Measurements from ENCODE around the gene AMIGO3. TPM values are rescaled to one million over a fixed set of nuclear protein-coding genes. Genes with fewer than 3 reads are reported as not detected.
A peak's percentile ranks its signal among the peaks of the same experiment; 100 is the strongest.

Gene AMIGO3
- total RNA-seq, 1 experiment from 2014 or later: not detected

DNA sequence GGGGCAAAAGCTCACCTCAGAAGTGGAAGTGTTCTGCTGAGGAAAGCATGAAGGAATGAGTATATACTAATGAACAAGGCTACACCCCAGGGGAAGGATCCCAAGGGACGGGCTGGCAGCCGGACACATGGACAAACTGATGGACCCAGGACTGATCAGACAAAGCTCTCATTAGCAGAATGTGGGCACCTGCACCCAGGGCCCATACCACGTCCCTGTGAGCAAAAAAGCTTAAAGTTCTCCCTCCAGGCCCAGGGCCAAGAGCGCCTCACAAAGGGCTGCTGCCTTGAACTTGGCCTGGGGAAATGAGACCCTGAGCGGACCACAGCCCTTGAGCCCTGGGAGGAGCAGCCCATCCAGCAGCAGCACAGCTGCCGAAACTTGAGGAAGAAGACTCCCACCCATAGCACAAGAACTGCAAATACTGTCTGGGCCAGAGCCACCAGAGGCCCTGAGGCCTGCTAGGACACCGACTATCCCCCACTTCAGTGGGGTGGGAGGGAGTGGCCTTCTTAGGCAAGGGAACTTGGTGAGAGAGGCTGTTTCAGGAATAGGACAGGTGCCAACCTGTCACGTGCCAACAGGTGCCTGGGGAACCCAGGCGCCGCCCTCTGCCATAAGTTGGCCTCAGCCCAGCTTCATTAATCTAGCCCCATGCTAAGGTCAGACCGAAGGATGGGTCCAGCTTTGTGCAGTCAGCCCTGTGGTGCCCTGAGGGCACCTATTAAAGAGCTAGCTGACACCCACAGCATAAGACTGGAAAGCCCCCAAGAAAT lies 6.6 kb upstream of the AMIGO3 start:
- peaks cover 11% of the 10 kb centered on the region for H3K4me1 Mint-ChIP-seq (ENCODE audit: insufficient read depth, unreplicated experiment)
- DNase-seq (ENCODE audit: unreplicated experiment): no peak
- intact Hi-C loops (cut with micrococcal nuclease): no loop called here
- no peak overlapping the region for H3K4me3 Mint-ChIP-seq (ENCODE audit: unreplicated experiment)
- H3K27ac Mint-ChIP-seq (ENCODE audit: low read depth, unreplicated experiment): no peak overlapping the region
- H3K36me3 Mint-ChIP-seq (ENCODE audit: insufficient read depth, unreplicated experiment): peaks cover 75% of the 10 kb centered on the region
- TF ChIP-seq, protein P1, sequence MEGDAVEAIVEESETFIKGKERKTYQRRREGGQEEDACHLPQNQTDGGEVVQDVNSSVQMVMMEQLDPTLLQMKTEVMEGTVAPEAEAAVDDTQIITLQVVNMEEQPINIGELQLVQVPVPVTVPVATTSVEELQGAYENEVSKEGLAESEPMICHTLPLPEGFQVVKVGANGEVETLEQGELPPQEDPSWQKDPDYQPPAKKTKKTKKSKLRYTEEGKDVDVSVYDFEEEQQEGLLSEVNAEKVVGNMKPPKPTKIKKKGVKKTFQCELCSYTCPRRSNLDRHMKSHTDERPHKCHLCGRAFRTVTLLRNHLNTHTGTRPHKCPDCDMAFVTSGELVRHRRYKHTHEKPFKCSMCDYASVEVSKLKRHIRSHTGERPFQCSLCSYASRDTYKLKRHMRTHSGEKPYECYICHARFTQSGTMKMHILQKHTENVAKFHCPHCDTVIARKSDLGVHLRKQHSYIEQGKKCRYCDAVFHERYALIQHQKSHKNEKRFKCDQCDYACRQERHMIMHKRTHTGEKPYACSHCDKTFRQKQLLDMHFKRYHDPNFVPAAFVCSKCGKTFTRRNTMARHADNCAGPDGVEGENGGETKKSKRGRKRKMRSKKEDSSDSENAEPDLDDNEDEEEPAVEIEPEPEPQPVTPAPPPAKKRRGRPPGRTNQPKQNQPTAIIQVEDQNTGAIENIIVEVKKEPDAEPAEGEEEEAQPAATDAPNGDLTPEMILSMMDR (IDR thresholded peaks at IDR 0.05; ENCODE audit: unreplicated experiment): no peak
- BruUV-seq (replicated peaks): no TSS peak
- no peaks in the 10 kb centered on the region for H3K27me3 Mint-ChIP-seq (ENCODE audit: insufficient read depth, unreplicated experiment)
- H3K9me3 Mint-ChIP-seq (ENCODE audit: unreplicated experiment): no peaks in the 10 kb centered on the region
- CTCF ChIA-PET: interaction anchor here (0.5 kb wide), 1 partner anchor 77 kb away, joined by 3 read pairs; the partner anchor contains the start of gene INKA1
- POLR2A ChIA-PET: interaction anchor here (0.6 kb wide), 1 partner anchor 1731 kb away, joined by 4 read pairs; no protein-coding TSS in a partner anchor

DNA sequence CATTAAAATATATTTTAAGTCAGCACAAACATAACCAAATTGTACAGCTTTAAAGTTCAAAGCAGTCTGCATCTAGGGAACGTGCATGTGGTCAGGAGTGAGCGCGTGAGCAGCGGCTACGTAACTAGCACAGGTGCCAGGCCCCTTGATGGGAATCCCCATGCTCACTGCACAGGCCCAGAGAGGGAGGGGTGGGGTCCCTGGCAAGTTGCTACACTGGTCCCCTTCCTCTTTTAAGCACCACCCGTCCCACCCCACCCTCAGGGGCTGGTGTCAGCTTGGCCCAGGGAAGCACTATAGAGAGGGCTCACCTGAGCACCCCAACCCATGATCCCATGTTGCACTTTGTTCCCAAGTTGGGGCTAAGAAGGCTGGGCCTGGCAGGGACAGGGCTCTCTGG lies 5.1 kb upstream of the AMIGO3 start:
- H3K4me1 Mint-ChIP-seq (ENCODE audit: insufficient read depth, unreplicated experiment): peaks cover 14% of the 10 kb centered on the region
- TSS peak; percentile 86 for BruUV-seq (replicated peaks)
- H3K4me3 Mint-ChIP-seq (ENCODE audit: unreplicated experiment): peak overlapping the region; percentile 83
- TF ChIP-seq, protein P1 (IDR thresholded peaks at IDR 0.05; ENCODE audit: unreplicated experiment): no peak
- POLR2A ChIA-PET: interaction anchor here (0.5 to 2.2 kb wide), 12 partner anchors 9 to 486 kb away, joined by 3 to 13 read pairs (median 4); partner anchors contain the start of gene IP6K1
- intact Hi-C loops (cut with micrococcal nuclease): loop anchor here (5.0 kb wide), 2 partner anchors 113 to 178 kb away; partner anchors contain the start of gene MST1R
- H3K9me3 Mint-ChIP-seq (ENCODE audit: unreplicated experiment): no peaks in the 10 kb centered on the region
- CTCF ChIA-PET: no interaction called here
- H3K27ac Mint-ChIP-seq (ENCODE audit: low read depth, unreplicated experiment): peak overlapping the region; percentile 78
- peaks cover 73% of the 10 kb centered on the region for H3K36me3 Mint-ChIP-seq (ENCODE audit: insufficient read depth, unreplicated experiment)
- no peak for DNase-seq (ENCODE audit: unreplicated experiment)
- no peaks in the 10 kb centered on the region for H3K27me3 Mint-ChIP-seq (ENCODE audit: insufficient read depth, unreplicated experiment)

DNA sequence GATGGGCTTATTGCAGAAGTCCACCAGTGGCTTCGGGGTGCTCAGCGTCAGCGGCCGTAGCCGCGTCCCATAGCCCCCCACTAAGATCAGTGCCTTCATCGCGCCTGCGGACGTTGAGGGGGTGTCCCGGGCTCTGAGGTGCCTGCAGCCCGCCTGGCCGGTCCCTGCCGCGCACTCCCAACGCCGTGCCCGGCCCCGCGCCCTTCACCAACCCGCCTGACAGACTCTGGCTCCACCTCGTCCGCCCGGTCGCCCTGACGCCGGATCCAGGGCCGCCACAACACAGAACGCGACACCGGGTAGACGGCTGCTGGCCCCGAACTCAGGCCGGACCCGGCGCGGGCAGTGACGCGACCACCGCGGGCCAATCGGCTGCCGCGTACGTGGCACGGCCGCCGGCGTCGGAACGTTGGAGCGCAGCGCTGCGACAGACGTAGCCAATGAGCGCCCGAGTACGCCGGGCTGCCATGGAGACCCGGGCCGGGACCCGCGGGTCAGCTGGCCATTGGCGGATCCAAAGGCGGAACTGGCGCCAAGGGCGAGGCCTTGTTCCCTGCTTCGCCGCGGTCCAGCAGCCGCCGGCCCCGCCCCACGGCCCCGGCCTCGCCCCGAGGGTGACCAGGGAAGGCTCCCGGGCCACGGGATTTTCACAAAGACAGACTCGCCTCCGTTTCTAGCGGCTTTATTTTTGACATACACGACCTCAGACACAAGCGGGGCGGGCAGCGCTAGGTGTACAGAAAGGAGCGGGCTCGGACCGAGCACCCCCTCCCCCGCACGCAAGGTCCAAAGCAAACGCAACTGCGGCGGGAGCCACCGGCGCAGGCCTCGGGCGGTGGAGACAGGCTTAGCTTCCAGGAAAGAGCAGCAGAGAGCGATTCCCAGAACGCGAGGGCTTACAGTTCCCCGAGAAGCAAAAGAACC lies 4.4 kb upstream of the AMIGO3 start, which contains the start of gene GMPPB:
TSS of gene GMPPB (minus strand) at position 324 of the 924 bp plus-strand sequence. CDS start at position 99, 225 bp downstream.
- ChIA-PET POLR2A (interaction anchor here (0.5 to 2.2 kb wide), 18 partner anchors 8 to 511 kb away, joined by 3 to 13 read pairs (median 4); partner anchors contain the start of genes INKA1 and IP6K1), CTCF (interaction anchor here (1.1 to 1.4 kb wide), 2 partner anchors 79 to 116 kb away, joined by 4 read pairs; no protein-coding TSS in a partner anchor)
- intact Hi-C loops (cut with micrococcal nuclease): loop anchor here (5.0 kb wide), 2 partner anchors 113 to 178 kb away; partner anchors contain the start of gene MST1R

More for the DNA sequence above, 4.4 kb upstream of the AMIGO3 start, which contains the start of gene GMPPB:
- H3K27me3 Mint-ChIP-seq (ENCODE audit: insufficient read depth, unreplicated experiment): no peaks in the 10 kb centered on the region
- H3K4me1 Mint-ChIP-seq (ENCODE audit: insufficient read depth, unreplicated experiment): peaks cover 14% of the 10 kb centered on the region
- peak; percentile 97 for DNase-seq (ENCODE audit: unreplicated experiment)
- TF ChIP-seq, protein P1 (IDR thresholded peaks at IDR 0.05; ENCODE audit: unreplicated experiment): no peak
- H3K27ac Mint-ChIP-seq (ENCODE audit: low read depth, unreplicated experiment): peak within 1 kb of the TSS; percentile 78
- H3K4me3 Mint-ChIP-seq (ENCODE audit: unreplicated experiment): peak within 1 kb of the TSS; percentile 83
- BruUV-seq (replicated peaks): no TSS peak
- H3K36me3 Mint-ChIP-seq (ENCODE audit: insufficient read depth, unreplicated experiment): peaks cover 77% of the 10 kb centered on the region
- H3K9me3 Mint-ChIP-seq (ENCODE audit: unreplicated experiment): no peaks in the 10 kb centered on the region
